Memory B cell (primary cell): Measurements from ENCODE around the gene ARHGAP33.
"Not testable (repeated sequence)": the region's sequence is repeated elsewhere in the genome, so short reads cannot be mapped to it uniquely, and the experiment has no call there.

Experiments
- ATAC-seq: fragments of 150-1000 bp; cut with Tn5 transposase; 2 replicates; pipeline ENCODE4 v1.10.0; 2021; ENCODE audit warnings: low read depth, mild to moderate bottlenecking, moderate library complexity
- DNase-seq, 2 donors: peaks; one replicate each; pipeline ENCODE4 v3.0.0; 2022; ENCODE audit warnings: low spot score in 2 of 2
- H3K27ac Mint-ChIP-seq: one replicate; pipeline ENCODE4 v1.8.0; 2022; ENCODE audit warnings: mild to moderate bottlenecking, moderate library complexity, mixed read lengths
- H3K27me3 Mint-ChIP-seq: one replicate; pipeline ENCODE4 v1.8.0; 2022; ENCODE audit warnings: mixed read lengths
- H3K36me3 Mint-ChIP-seq: one replicate; pipeline ENCODE4 v1.8.0; 2022; ENCODE audit warnings: mild to moderate bottlenecking, mixed read lengths
- H3K4me1 Mint-ChIP-seq: one replicate; pipeline ENCODE4 v1.8.0; 2022; ENCODE audit warnings: mixed read lengths
- H3K4me3 Mint-ChIP-seq: one replicate; pipeline ENCODE4 v1.8.0; 2022; ENCODE audit warnings: mild to moderate bottlenecking, moderate library complexity, mixed read lengths
- H3K9me3 Mint-ChIP-seq: one replicate; pipeline ENCODE4 v1.8.0; 2022; ENCODE audit warnings: mixed read lengths

ARHGAP33 gene

DNA sequence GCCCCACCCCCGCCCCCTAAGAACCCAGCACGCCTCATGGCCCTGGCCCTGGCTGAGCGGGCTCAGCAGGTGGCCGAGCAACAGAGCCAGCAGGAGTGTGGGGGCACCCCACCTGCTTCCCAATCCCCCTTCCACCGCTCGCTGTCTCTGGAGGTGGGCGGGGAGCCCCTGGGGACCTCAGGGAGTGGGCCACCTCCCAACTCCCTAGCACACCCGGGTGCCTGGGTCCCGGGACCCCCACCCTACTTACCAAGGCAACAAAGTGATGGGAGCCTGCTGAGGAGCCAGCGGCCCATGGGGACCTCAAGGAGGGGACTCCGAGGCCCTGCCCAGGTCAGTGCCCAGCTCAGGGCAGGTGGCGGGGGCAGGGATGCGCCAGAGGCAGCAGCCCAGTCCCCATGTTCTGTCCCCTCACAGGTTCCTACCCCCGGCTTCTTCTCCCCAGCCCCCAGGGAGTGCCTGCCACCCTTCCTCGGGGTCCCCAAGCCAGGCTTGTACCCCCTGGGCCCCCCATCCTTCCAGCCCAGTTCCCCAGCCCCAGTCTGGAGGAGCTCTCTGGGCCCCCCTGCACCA is 11.9 kb downstream of the ARHGAP33 start:
- no peak for ATAC-seq
- Mint-ChIP-seq H3K36me3 (peaks cover 6% of the 10 kb centered on the region), H3K27me3 (no peaks in the 10 kb centered on the region), H3K4me1 (no peaks in the 10 kb centered on the region), H3K27ac (no peak overlapping the region), H3K9me3 (no peaks in the 10 kb centered on the region), H3K4me3 (no peak overlapping the region)
- no peak for DNase-seq

GRCh38 chr19:35788205-35788960 is 13.0 kb downstream of the ARHGAP33 start:
- no peak overlapping the region for H3K27ac Mint-ChIP-seq
- DNase-seq (no peak), ATAC-seq (no peak)
- H3K27me3 Mint-ChIP-seq, result peaks cover 3% of the 10 kb centered on the region
- no peaks in the 10 kb centered on the region for H3K4me1 Mint-ChIP-seq
- H3K4me3 Mint-ChIP-seq, result no peak overlapping the region
- no peaks in the 10 kb centered on the region for H3K9me3 Mint-ChIP-seq
- peaks cover under 1% of the 10 kb centered on the region for H3K36me3 Mint-ChIP-seq

DNA sequence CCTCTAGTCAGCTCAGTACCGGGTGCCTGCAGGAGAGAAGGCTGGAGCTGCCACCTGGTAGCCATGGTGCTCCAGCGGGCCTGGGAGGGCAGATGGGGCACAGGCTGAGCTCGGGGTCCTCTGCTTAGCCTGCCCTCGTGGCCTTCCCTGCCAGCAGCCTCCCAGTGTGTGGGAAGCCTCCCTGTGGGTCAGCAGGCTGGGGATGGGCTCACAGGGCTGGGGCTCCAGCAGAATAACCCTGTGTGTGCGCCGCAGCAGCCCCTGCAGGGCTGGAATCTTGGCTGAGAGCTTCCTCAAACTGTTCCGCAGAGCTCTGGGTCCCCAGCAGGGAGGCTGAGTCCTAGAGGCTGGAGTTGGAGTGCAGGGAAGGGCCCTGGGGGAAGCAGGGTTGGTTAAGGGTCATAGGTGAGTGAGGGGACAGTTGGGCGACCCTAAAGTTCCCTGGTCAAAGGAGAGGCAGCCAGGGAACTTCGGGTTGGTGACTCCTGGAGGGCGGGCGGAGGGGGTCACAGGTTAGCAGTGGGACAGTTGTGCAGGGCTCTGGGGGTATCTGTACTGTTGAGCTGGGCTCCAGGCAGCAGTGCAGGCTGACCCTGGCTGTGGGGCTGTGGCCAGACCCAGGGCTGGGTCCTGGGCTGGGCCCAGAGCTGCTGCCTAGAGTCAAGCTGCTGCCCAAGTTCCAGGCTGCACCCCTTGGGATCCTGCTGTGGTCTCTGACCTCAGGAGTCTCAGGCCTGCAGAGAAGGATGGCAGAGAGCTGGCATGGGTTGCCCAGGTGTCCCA is 14.0 kb downstream of the ARHGAP33 start:
- no peak for ATAC-seq
- Mint-ChIP-seq H3K27me3 (peaks cover 6% of the 10 kb centered on the region), H3K27ac (no peak overlapping the region), H3K36me3 (no peaks in the 10 kb centered on the region), H3K9me3 (no peaks in the 10 kb centered on the region), H3K4me3 (no peak overlapping the region), H3K4me1 (no peaks in the 10 kb centered on the region)
- no peak for DNase-seq

DNA sequence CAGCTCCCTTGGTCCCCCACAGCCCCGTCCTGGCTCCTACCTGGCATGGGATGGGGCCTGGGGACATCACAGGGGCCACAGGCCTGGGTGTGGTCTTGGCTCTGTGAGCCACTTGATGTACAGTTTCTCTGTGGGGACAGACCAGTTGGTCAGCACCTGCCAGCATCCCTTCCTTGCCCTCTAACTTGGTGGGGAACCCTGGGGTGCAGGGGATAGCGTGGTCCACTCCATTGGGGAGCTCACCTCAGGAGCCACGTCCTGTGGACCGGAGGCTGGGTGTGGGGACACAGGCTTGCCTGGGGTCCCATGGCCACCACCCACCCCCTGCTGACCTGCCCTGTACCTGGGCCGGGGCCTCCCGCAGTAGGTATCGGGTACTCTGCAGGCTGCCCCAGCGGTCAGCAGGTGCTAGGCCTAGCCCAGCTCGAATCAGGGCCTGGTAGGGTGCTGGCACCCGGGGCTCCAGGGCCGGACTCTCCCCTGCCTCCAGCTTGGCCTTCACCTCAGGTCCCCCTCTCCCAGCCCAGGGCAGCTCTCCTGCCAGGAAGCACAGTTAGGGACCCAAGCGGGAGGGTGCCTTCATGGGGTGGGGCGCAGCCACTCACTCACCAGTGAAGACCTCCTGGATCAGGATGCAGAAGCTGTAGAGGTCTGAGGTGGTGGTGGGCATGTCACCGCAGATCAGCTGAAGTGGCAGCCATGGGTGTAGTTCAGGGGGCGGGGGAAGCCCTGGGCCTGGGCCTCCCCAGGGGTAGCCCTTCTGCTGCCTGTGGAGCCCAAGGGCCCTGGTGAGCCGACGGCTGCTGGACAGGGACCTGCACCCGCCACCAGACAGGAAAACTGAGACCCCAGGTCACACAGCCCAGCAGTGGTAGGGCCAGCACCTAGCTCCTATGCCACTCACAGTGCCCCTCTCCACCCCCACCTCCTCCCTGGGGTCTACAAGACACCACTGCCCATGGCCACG is 14.9 kb downstream of the ARHGAP33 start:
- Mint-ChIP-seq H3K27me3 (peaks cover 6% of the 10 kb centered on the region), H3K9me3 (no peaks in the 10 kb centered on the region), H3K27ac (no peak overlapping the region), H3K36me3 (no peaks in the 10 kb centered on the region), H3K4me1 (no peaks in the 10 kb centered on the region), H3K4me3 (no peak overlapping the region)
- no peak for DNase-seq
- no peak for ATAC-seq

GRCh38 chr19:35790981-35791813 is 15.8 kb downstream of the ARHGAP33 start:
- DNase-seq, result no peak
- Mint-ChIP-seq H3K4me3 (no peak overlapping the region), H3K27me3 (peaks cover 10% of the 10 kb centered on the region), H3K36me3 (no peaks in the 10 kb centered on the region), H3K4me1 (no peaks in the 10 kb centered on the region), H3K27ac (no peak overlapping the region), H3K9me3 (no peaks in the 10 kb centered on the region)
- peak; percentile 44 for ATAC-seq

GRCh38 chr19:35791814-35792279 is 16.5 kb downstream of the ARHGAP33 start:
- Mint-ChIP-seq H3K4me1 (peaks cover 2% of the 10 kb centered on the region), H3K9me3 (no peaks in the 10 kb centered on the region), H3K27me3 (peaks cover 15% of the 10 kb centered on the region), H3K36me3 (no peaks in the 10 kb centered on the region), H3K4me3 (no peak overlapping the region), H3K27ac (no peak overlapping the region)
- DNase-seq (no peak), ATAC-seq (no peak)

DNA sequence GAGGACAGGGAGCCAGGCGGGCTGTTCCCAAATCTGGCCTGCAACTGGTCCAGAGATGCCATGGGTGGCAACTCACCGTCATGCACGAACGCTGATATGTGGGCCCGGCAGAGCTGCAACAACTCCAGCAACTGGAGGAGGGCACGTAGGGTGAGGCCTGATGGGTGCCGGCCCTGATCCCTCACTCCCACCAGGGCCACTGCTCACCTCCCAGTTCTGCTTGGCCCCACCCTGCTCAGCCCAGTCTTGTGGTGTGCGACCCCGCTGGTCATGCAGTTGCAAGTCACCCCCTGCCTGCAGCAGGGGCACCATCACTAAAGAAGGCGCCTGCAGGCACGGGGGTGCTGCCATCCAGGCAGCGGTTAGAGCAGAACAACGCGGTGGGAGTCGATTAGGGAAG is 16.9 kb downstream of the ARHGAP33 start:
- Mint-ChIP-seq H3K36me3 (no peaks in the 10 kb centered on the region), H3K4me3 (no peak overlapping the region)

DNA sequence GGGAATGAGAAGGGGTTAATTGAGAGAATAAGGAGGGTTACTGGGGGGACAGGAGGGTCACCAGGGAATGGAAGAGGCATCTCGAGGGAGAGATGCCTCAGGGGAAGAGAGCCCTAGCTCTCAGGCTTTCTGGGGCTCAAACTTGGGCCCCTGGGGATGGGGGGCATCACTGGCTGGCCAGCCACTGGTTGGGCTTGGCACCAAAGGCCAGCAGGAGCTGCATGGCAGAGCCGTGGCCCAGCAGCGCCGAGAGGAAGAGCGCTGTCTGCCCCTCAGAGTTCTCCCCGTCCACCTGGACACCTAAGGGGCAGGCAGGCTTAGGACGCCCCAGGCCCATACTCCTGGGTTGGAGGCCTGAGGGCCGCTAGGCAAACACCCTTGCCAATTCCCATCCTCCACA is 17.5 kb downstream of the ARHGAP33 start:
- no peak for ATAC-seq
- Mint-ChIP-seq H3K9me3 (no peaks in the 10 kb centered on the region), H3K4me1 (peaks cover 7% of the 10 kb centered on the region)

More for the DNA sequence above, 16.9 kb downstream of the ARHGAP33 start:
- Mint-ChIP-seq H3K27me3 (peaks cover 20% of the 10 kb centered on the region), H3K4me1 (peaks cover 6% of the 10 kb centered on the region), H3K27ac (no peak overlapping the region), H3K9me3 (no peaks in the 10 kb centered on the region)
- no peak for ATAC-seq
- no peak for DNase-seq

DNA sequence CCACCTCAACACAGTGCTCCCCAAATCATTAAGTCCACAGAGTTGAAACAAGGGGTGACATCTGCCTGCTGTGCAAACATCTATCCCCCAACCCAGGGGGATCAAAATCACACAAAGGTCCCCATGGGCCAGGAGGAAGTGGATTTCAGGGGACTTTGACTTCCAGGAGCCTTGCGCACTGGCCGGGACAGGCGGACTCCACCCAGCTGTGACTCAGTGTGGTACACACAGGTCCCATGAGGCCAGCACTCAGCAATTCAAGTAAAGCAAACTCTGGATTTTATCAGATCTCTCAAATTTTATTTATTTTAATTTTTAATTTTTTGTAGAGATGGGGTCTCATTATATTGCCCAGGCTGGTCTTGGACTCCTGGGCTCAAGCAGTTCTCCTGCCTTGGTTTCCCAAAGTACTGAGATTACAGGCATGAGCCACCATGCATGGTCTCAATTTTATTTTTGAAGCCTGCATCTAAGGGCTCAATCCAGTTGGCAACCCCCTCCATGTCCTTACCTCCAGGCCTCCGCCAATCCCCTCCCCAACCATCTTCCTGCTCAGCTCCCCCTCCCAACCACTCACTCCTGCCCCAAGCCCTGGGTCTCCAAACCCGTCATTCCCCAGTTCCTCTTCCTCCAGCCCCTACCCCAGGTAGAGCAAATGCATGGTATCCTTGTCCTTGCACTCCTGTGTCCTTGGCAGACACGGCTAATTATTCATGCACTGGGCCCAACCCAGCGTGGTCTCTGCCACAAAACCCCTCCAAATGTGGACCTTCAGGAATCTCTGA is 18.2 kb downstream of the ARHGAP33 start:
- ATAC-seq, result no peak
- Mint-ChIP-seq H3K4me1 (peaks cover 7% of the 10 kb centered on the region), H3K36me3 (no peaks in the 10 kb centered on the region), H3K4me3 (no peak overlapping the region), H3K27ac (no peak overlapping the region), H3K27me3 (peaks cover 24% of the 10 kb centered on the region), H3K9me3 (no peaks in the 10 kb centered on the region)
- no peak for DNase-seq

More for the DNA sequence above, 17.5 kb downstream of the ARHGAP33 start:
- peaks cover 22% of the 10 kb centered on the region for H3K27me3 Mint-ChIP-seq
- no peak overlapping the region for H3K4me3 Mint-ChIP-seq
- H3K27ac Mint-ChIP-seq, result no peak overlapping the region
- H3K36me3 Mint-ChIP-seq, result no peaks in the 10 kb centered on the region
- no peak for DNase-seq

- not testable (repeated sequence) for H3K36me3 Mint-ChIP-seq, ATAC-seq, H3K4me3 Mint-ChIP-seq, H3K9me3 Mint-ChIP-seq, DNase-seq, H3K27ac Mint-ChIP-seq, H3K4me1 Mint-ChIP-seq
- peaks cover 26% of the 10 kb centered on the region for H3K27me3 Mint-ChIP-seq
Observed at GRCh38 chr19:35795564-35795963, 20.2 kb downstream of the ARHGAP33 start.

DNA sequence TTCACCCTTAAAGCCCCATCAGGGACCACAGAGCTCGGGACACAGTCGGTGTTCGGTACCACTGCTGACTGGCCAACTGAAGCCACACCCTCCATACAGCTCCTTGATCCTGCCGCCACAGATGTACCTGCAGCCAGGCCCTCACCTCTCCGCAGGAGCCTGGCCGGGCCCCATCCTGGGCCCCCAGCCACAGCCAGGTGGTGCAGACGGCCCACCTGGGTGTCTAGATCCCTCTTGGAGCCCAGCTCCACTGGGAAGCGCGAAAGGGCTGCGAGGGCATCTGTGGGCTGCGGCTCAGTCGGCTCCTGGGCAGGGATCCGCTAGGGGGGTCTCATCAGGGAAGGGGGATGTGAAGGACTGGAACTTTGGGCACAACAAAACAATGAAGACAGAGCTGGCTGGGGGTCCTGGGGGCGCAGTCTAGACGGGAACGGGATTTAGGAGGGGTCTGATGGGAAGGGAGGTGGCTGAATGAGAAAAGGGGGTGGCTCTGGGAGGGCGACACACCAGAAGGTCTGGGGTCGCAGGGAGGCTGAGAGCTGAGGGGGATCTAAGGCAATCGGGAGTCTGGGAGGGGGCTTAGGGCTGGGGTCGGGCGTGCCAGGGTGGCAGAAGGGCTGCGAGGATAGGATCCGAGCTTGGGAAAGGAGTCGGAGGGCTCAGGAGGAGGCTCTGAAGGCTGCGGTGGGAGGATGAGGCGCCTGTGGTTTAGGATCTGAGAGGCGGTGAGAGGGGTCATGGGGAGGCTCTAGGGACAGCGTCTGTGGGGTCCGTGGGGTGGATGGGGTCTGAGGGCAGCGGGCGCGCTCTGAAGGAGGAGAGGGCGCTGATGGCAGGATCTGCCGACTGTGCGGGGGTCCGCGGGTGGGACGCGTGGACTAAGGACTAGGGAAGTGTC is 21.5 kb downstream of the ARHGAP33 start:
- H3K9me3 Mint-ChIP-seq, result no peaks in the 10 kb centered on the region
- no peak for ATAC-seq
- peaks cover 26% of the 10 kb centered on the region for H3K27me3 Mint-ChIP-seq
- no peak for DNase-seq
- no peak overlapping the region for H3K27ac Mint-ChIP-seq
- H3K4me3 Mint-ChIP-seq, result no peak overlapping the region
- H3K4me1 Mint-ChIP-seq, result peaks cover 7% of the 10 kb centered on the region
- H3K36me3 Mint-ChIP-seq, result no peaks in the 10 kb centered on the region
